HCEC 1CT (cell line): ENCODE results near the gene FOXL2NB.

Experiments
- DNase-seq: peaks from one replicate; pipeline ENCODE4 v3.0.0-alpha.2; 2017

Gene FOXL2NB

GRCh38 chr3:138947495-138948121 lies 591 bp downstream of the FOXL2NB start:
- no peak for DNase-seq

- no peak for DNase-seq
Measured at GRCh38 chr3:138948371-138949001, 1.5 kb downstream of the FOXL2NB start.

GRCh38 chr3:138949002-138949418 lies 2.0 kb downstream of the FOXL2NB start:
- DNase-seq = no peak

- DNase-seq = no peak
Measured at GRCh38 chr3:138949445-138950005, 2.5 kb downstream of the FOXL2NB start.

GRCh38 chr3:138950006-138950644 lies 3.1 kb downstream of the FOXL2NB start:
- no peak for DNase-seq

- no peak for DNase-seq
Measured at GRCh38 chr3:138950701-138951100, 3.7 kb downstream of the FOXL2NB start.

GRCh38 chr3:138960417-138960852 lies 13.4 kb downstream of the FOXL2NB start:
- no peak for DNase-seq

- no peak for DNase-seq
Measured at GRCh38 chr3:138962854-138963560, 16.0 kb downstream of the FOXL2NB start.

- no peak for DNase-seq
Measured at GRCh38 chr3:138964264-138964663, 17.2 kb downstream of the FOXL2NB start.

- DNase-seq = no peak
Measured at GRCh38 chr3:138964923-138965322, 17.9 kb downstream of the FOXL2NB start.

GRCh38 chr3:138971766-138972320 lies 24.8 kb downstream of the FOXL2NB start:
- DNase-seq = no peak

GRCh38 chr3:138972941-138973340 lies 25.9 kb downstream of the FOXL2NB start:
- DNase-seq = no peak

GRCh38 chr3:138974462-138974861 lies 27.4 kb downstream of the FOXL2NB start:
- DNase-seq = peak; percentile 72

- no peak for DNase-seq
Measured at GRCh38 chr3:138975351-138975750, 28.3 kb downstream of the FOXL2NB start.

- DNase-seq = no peak
Measured at GRCh38 chr3:138976047-138976446, 29.0 kb downstream of the FOXL2NB start.

GRCh38 chr3:138984816-138985215 lies 37.8 kb downstream of the FOXL2NB start:
- no peak for DNase-seq

- DNase-seq = no peak
Measured at GRCh38 chr3:138985932-138986331, 38.9 kb downstream of the FOXL2NB start.

- DNase-seq = no peak
Measured at GRCh38 chr3:138987181-138987580, 40.2 kb downstream of the FOXL2NB start.

- DNase-seq = no peak
Measured at GRCh38 chr3:138995706-138996105, 48.7 kb downstream of the FOXL2NB start.
